Measurements from ENCODE around the gene LIN9. TPM values are rescaled to one million over a fixed set of nuclear protein-coding genes. Genes with fewer than 3 reads are reported as not detected.

LIN9 gene
- total RNA-seq, 4 donors from 2014 or later: 3.6 to 5.9 (median 4.4) TPM

- Histone ChIP-seq H3K4me1 (peaks cover 24% of the 10 kb centered on the region), H3K36me3 (no peaks in the 10 kb centered on the region), H3K27me3 (no peaks in the 10 kb centered on the region), H3K27ac (no peak overlapping the region), H3K4me3 (no peak overlapping the region), H3K9me3 (no peaks in the 10 kb centered on the region)
- WGBS: 75% methylated on average over 5 of the region's 5 CpGs
- TF ChIP-seq POLR2A (IDR thresholded peaks at IDR 0.05): no peak
- TF ChIP-seq POLR2AphosphoS5 (IDR thresholded peaks at IDR 0.05): no peak
- no peak for TF ChIP-seq CTCF (IDR thresholded peaks at IDR 0.05)
- TF ChIP-seq EP300 (IDR thresholded peaks at IDR 0.05): no peak
- no peak for DNase-seq (ENCODE audit: low spot score in 2 of 2)
Observed at GRCh38 chr1:226310245-226310540, 1.2 kb upstream of the LIN9 start.

GRCh38 chr1:226309398-226310244, 657 bp upstream of the LIN9 start:
- H3K4me3 ChIP-seq: peak overlapping the region; percentile 73
- DNase-seq (ENCODE audit: low spot score in 2 of 2): peak in 1 of 2 donors; percentile 67
- H3K4me1 ChIP-seq: peaks cover 24% of the 10 kb centered on the region
- TF ChIP-seq POLR2A (IDR thresholded peaks at IDR 0.05) (no peak), CTCF (IDR thresholded peaks at IDR 0.05) (peak in 1 of 2 donors; percentile 46)
- H3K27me3 ChIP-seq: no peaks in the 10 kb centered on the region
- H3K9me3 ChIP-seq: no peaks in the 10 kb centered on the region
- peak overlapping the region; percentile 63 for H3K27ac ChIP-seq
- no peaks in the 10 kb centered on the region for H3K36me3 ChIP-seq
- WGBS: 3% methylated on average over 52 of the region's 62 CpGs

- Histone ChIP-seq H3K9me3 (no peaks in the 10 kb centered on the region), H3K4me3 (peak overlapping the region; percentile 73), H3K27ac (peak overlapping the region; percentile 37), H3K4me1 (peaks cover 24% of the 10 kb centered on the region), H3K36me3 (no peaks in the 10 kb centered on the region), H3K27me3 (no peaks in the 10 kb centered on the region)
- WGBS: 3% methylated on average over 7 of the region's 14 CpGs
- TF ChIP-seq EP300 (IDR thresholded peaks at IDR 0.05): no peak
- no peak for TF ChIP-seq POLR2A (IDR thresholded peaks at IDR 0.05)
- no peak for TF ChIP-seq CTCF (IDR thresholded peaks at IDR 0.05)
- TF ChIP-seq POLR2AphosphoS5 (IDR thresholded peaks at IDR 0.05): no peak
- DNase-seq (ENCODE audit: low spot score in 2 of 2): peak in 1 of 2 donors; percentile 67
Observed at GRCh38 chr1:226308166-226308722, 720 bp downstream of the LIN9 start.

- no peak overlapping the region for H3K27ac ChIP-seq
- TF ChIP-seq EP300 (IDR thresholded peaks at IDR 0.05) (no peak), POLR2AphosphoS5 (IDR thresholded peaks at IDR 0.05) (no peak), CTCF (IDR thresholded peaks at IDR 0.05) (no peak), POLR2A (IDR thresholded peaks at IDR 0.05) (no peak)
- 95% methylated on average over 2 of the region's 2 CpGs for WGBS
Observed at GRCh38 chr1:226306425-226306824, 2.5 kb downstream of the LIN9 start.

GRCh38 chr1:226305184-226305583, 3.8 kb downstream of the LIN9 start:
- 81% methylated on average over 5 of the region's 5 CpGs for WGBS

More at GRCh38 chr1:226306425-226306824, 2.5 kb downstream of the LIN9 start:
- H3K36me3 ChIP-seq: no peaks in the 10 kb centered on the region
- peaks cover 24% of the 10 kb centered on the region for H3K4me1 ChIP-seq
- no peaks in the 10 kb centered on the region for H3K9me3 ChIP-seq
- DNase-seq (ENCODE audit: low spot score in 2 of 2): no peak
- H3K27me3 ChIP-seq: no peaks in the 10 kb centered on the region
- no peak overlapping the region for H3K4me3 ChIP-seq

More at GRCh38 chr1:226305184-226305583, 3.8 kb downstream of the LIN9 start:
- TF ChIP-seq POLR2A (IDR thresholded peaks at IDR 0.05): no peak
- no peaks in the 10 kb centered on the region for H3K9me3 ChIP-seq
- peaks cover 4% of the 10 kb centered on the region for H3K36me3 ChIP-seq
- DNase-seq (ENCODE audit: low spot score in 2 of 2): no peak
- H3K4me3 ChIP-seq: no peak overlapping the region
- H3K4me1 ChIP-seq: peaks cover 20% of the 10 kb centered on the region
- H3K27me3 ChIP-seq: no peaks in the 10 kb centered on the region
- H3K27ac ChIP-seq: no peak overlapping the region

All from suprapubic skin (tissue), 4 donors.